Measurements from ENCODE around the gene GRSF1.
"Not testable (repeated sequence)": the region's sequence is repeated elsewhere in the genome, so short reads cannot be mapped to it uniquely, and the experiment has no call there.

GRSF1 gene

DNA sequence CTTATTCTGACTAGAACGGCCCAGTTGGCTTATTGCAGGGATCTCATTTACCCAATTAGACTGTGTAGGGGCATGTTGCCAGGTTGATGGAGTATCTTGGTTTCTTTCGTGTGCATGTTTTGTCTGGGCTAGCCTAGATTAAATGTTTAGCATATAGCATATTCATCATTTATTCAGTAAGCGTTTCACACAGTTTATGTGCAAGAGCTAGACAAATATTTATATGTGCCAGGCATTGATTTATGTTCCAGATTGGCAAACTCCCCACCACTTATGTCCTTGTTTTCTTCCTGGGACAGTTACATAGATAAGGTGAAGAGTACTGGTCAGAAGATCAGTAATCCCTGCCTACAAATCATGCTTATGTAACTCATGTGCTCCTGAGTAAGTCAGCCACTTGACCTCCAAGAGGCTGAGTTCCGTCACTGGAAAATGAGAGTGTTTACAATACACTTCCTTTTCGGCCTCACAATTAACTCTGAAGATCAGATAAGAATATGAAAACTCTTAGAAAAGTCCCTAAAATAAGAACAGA lies 60.7 kb downstream of the GRSF1 start:
- H3K9ac ChIP-seq: no peak overlapping the region
- no peaks in the 10 kb centered on the region for H3K79me2 ChIP-seq
- H3K4me3 ChIP-seq (ENCODE audit: low read depth, low read length): no peak overlapping the region
- H3K9me3 ChIP-seq (ENCODE audit: control insufficient read depth, low read length): no peaks in the 10 kb centered on the region
- H2AFZ ChIP-seq: no peak overlapping the region
- TF ChIP-seq, protein P1, sequence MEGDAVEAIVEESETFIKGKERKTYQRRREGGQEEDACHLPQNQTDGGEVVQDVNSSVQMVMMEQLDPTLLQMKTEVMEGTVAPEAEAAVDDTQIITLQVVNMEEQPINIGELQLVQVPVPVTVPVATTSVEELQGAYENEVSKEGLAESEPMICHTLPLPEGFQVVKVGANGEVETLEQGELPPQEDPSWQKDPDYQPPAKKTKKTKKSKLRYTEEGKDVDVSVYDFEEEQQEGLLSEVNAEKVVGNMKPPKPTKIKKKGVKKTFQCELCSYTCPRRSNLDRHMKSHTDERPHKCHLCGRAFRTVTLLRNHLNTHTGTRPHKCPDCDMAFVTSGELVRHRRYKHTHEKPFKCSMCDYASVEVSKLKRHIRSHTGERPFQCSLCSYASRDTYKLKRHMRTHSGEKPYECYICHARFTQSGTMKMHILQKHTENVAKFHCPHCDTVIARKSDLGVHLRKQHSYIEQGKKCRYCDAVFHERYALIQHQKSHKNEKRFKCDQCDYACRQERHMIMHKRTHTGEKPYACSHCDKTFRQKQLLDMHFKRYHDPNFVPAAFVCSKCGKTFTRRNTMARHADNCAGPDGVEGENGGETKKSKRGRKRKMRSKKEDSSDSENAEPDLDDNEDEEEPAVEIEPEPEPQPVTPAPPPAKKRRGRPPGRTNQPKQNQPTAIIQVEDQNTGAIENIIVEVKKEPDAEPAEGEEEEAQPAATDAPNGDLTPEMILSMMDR (IDR thresholded peaks at IDR 0.05): no peak
- H3K4me1 ChIP-seq: no peaks in the 10 kb centered on the region
- no peaks in the 10 kb centered on the region for H3K36me3 ChIP-seq (ENCODE audit: control insufficient read depth, insufficient read depth, low read length)
- H3K4me2 ChIP-seq (ENCODE audit: low read length): no peak overlapping the region
- no peak overlapping the region for H3K27ac ChIP-seq
- no peaks in the 10 kb centered on the region for H3K27me3 ChIP-seq (ENCODE audit: control insufficient read depth, insufficient read depth, low read length)

DNA sequence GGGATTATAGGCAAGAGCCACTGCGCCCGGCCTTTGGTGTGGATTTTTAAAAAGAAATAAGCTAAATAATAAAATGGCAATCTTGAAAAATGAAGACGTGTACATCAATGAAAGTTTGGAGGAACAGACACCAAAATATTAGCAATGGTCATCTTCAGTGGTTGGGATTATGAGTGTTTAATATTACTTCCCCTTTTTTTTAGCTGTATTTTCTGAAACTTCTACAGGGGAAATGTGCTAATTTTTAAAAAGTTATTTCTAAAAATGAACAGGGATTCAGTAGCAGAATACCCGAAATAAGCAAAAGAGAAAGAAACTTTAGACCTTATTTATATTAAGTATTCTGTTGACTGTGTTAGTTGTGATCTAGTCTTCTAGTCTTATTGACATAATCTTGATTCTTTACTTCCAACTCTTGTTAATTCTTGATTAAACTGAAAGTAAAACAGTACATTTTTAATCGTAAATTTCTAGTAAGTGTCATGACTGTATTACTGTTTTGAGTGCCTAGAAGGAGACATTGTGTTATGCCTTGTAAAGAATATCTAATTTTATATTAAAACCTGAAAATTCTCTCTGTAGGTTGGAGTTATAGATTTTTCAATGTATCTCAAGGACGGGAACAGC lies 66.6 kb downstream of the GRSF1 start:
- Histone ChIP-seq H3K79me2 (no peaks in the 10 kb centered on the region), H3K27ac (no peak overlapping the region), H3K4me3 (ENCODE audit: low read depth, low read length) (no peak overlapping the region), H3K4me1 (no peaks in the 10 kb centered on the region), H3K36me3 (ENCODE audit: control insufficient read depth, insufficient read depth, low read length) (no peaks in the 10 kb centered on the region), H2AFZ (no peak overlapping the region), H3K9ac (no peak overlapping the region), H3K4me2 (ENCODE audit: low read length) (no peak overlapping the region), H3K9me3 (ENCODE audit: control insufficient read depth, low read length) (no peaks in the 10 kb centered on the region), H3K27me3 (ENCODE audit: control insufficient read depth, insufficient read depth, low read length) (no peaks in the 10 kb centered on the region)
- TF ChIP-seq, protein P1 (IDR thresholded peaks at IDR 0.05): no peak

DNA sequence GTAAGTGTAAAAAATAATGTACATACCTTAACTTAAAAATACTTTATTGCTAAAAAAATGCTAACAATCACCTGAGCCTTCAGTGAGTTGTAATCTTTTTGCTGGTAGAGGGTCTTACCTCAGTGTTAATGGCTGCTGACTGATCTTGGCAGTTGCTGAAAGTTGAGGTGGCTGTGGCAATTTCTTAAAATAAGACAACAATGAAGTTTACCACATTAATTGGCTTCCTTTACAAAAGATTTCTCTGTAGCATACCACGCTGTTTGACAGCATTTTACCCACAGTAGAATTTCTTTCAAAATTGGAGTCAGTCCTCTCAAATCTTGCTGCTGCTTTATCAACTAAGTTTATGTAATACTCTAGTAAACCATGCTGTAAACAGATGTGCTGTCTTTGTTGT lies 70.3 kb downstream of the GRSF1 start:
- not testable (repeated sequence) for H3K4me1 ChIP-seq; H3K36me3 ChIP-seq (ENCODE audit: control insufficient read depth, insufficient read depth, low read length); H3K27ac ChIP-seq; H3K79me2 ChIP-seq; H3K27me3 ChIP-seq (ENCODE audit: control insufficient read depth, insufficient read depth, low read length); H2AFZ ChIP-seq; H3K9me3 ChIP-seq (ENCODE audit: control insufficient read depth, low read length); H3K9ac ChIP-seq; H3K4me3 ChIP-seq (ENCODE audit: low read depth, low read length); H3K4me2 ChIP-seq (ENCODE audit: low read length)

DNA sequence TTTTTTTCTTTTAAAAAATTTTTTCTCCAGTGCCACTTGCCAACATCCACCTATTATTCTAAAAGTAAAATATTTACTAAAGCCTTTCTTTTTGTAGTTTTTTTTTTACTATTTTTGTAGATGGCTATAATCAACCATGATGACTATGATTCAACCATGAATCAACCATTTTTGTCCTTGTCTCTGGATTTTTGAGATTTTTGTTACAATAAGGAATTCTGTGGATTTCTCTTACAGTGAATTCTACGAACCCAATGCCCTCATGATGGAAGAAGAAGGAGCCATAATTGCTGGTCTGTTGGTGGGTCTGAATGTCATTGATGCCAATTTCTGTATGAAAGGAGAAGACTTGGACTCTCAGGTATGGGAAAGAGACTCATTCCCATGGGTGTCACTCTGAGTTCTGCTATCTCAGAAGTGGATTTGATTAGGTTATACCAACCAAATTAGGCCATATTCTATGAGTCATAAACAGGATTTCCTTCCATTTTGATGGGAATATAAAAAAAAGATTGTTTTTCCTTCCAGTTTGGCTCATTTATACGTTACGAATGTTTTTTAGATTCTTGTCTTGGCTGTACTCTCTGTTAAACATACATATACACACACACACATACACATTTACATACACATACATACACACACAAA lies 71.3 kb downstream of the GRSF1 start:
- Histone ChIP-seq H2AFZ (no peak overlapping the region), H3K9me3 (ENCODE audit: control insufficient read depth, low read length) (no peaks in the 10 kb centered on the region), H3K4me1 (no peaks in the 10 kb centered on the region), H3K27me3 (ENCODE audit: control insufficient read depth, insufficient read depth, low read length) (no peaks in the 10 kb centered on the region), H3K4me2 (ENCODE audit: low read length) (no peak overlapping the region), H3K9ac (no peak overlapping the region), H3K27ac (no peak overlapping the region), H3K4me3 (ENCODE audit: low read depth, low read length) (no peak overlapping the region), H3K79me2 (no peaks in the 10 kb centered on the region), H3K36me3 (ENCODE audit: control insufficient read depth, insufficient read depth, low read length) (no peaks in the 10 kb centered on the region)
- TF ChIP-seq, protein P1 (IDR thresholded peaks at IDR 0.05): no peak

Measured in parathyroid adenoma (tissue), 2 donors.